GM19238 (cell line): Measurements from ENCODE around the gene CACNA1D.
"Not testable (repeated sequence)": the region's sequence is repeated elsewhere in the genome, so short reads cannot be mapped to it uniquely, and the experiment has no call there.

Experiments used
- DNase-seq: peaks from one replicate; pipeline ENCODE4 v3.0.0; 2011; ENCODE audit warnings: low spot score; ENCODE audit not compliant: insufficient read length

Gene CACNA1D

GRCh38 chr3:53650424-53650823 lies 156.0 kb downstream of the CACNA1D start:
- peak; percentile 36 for DNase-seq

GRCh38 chr3:53650928-53651661 lies 156.7 kb downstream of the CACNA1D start:
- no peak for DNase-seq

GRCh38 chr3:53651927-53652326 lies 157.5 kb downstream of the CACNA1D start:
- DNase-seq = no peak

GRCh38 chr3:53657651-53658050 lies 163.2 kb downstream of the CACNA1D start:
- DNase-seq = no peak

- DNase-seq = no peak
These were observed 164.3 kb downstream of the CACNA1D start for GRCh38 chr3:53658613-53659193.

GRCh38 chr3:53659996-53660395 lies 165.6 kb downstream of the CACNA1D start:
- DNase-seq = no peak

GRCh38 chr3:53661480-53661879 lies 167.1 kb downstream of the CACNA1D start:
- DNase-seq = no peak

GRCh38 chr3:53664812-53665211 lies 170.4 kb downstream of the CACNA1D start:
- not testable (repeated sequence) for DNase-seq

GRCh38 chr3:53665608-53666425 lies 171.4 kb downstream of the CACNA1D start:
- DNase-seq = no peak

GRCh38 chr3:53668872-53669271 lies 174.5 kb downstream of the CACNA1D start:
- DNase-seq = no peak

- no peak for DNase-seq
These were observed 176.3 kb downstream of the CACNA1D start for GRCh38 chr3:53670721-53671120.

GRCh38 chr3:53671192-53671960 lies 177.0 kb downstream of the CACNA1D start:
- no peak for DNase-seq

GRCh38 chr3:53671961-53672299 lies 177.5 kb downstream of the CACNA1D start:
- no peak for DNase-seq

GRCh38 chr3:53672981-53673380 lies 178.6 kb downstream of the CACNA1D start:
- no peak for DNase-seq

- DNase-seq = no peak
These were observed 179.4 kb downstream of the CACNA1D start for GRCh38 chr3:53673722-53674350.

GRCh38 chr3:53674582-53674981 lies 180.2 kb downstream of the CACNA1D start:
- no peak for DNase-seq

- no peak for DNase-seq
These were observed 180.7 kb downstream of the CACNA1D start for GRCh38 chr3:53675022-53675697.

GRCh38 chr3:53675942-53676341 lies 181.5 kb downstream of the CACNA1D start:
- DNase-seq = no peak

GRCh38 chr3:53677413-53677812 lies 183.0 kb downstream of the CACNA1D start:
- no peak for DNase-seq

- DNase-seq = no peak
These were observed 185.6 kb downstream of the CACNA1D start for GRCh38 chr3:53680028-53680427.

GRCh38 chr3:53682807-53683206 lies 188.4 kb downstream of the CACNA1D start:
- DNase-seq = no peak
